SK-N-SH treated with all-trans-retinoic acid at 6 μM for 48 hours (cell line): ENCODE data around the gene ODAD2.

Source experiments
- ATAC-seq: fragments of 200-7000 bp; cut with Tn5 transposase; 3 replicates; pipeline ENCODE4 v1.9.1; 2020; ENCODE audit warnings: mild to moderate bottlenecking, moderate library complexity
- ARNTL ChIP-seq: fragments of 450-650 bp; formaldehyde crosslinking; IDR thresholded peaks from 2 replicates; pipeline ENCODE4 v1.5.0; 2020; ENCODE audit warnings: low read depth, mild to moderate bottlenecking, moderate library complexity, borderline replicate concordance
- CSRNP3 ChIP-seq: fragments of 250-450 bp; sonication (Bioruptor Pico); IDR thresholded peaks from 2 replicates; pipeline ENCODE4 v1.5.1; 2021; ENCODE audit warnings: mild to moderate bottlenecking, moderate library complexity
- ESRRG ChIP-seq: fragments of 250-450 bp; sonication (Bioruptor Pico); IDR thresholded peaks from 2 replicates; pipeline ENCODE4 v1.6.1; 2021; ENCODE audit warnings: mild to moderate bottlenecking
- GLIS3 ChIP-seq: fragments of 250-450 bp; sonication (Bioruptor Pico); IDR thresholded peaks from 2 replicates; pipeline ENCODE4 v1.5.0; 2020; ENCODE audit warnings: mild to moderate bottlenecking, moderate library complexity
- ISL1 ChIP-seq: fragments of 250-450 bp; sonication (Bioruptor Pico); IDR thresholded peaks from 2 replicates; pipeline ENCODE4 v2.1.2; 2022; ENCODE audit warnings: mild to moderate bottlenecking, moderate library complexity
- OSR1 ChIP-seq: fragments of 250-450 bp; sonication (Bioruptor Pico); IDR thresholded peaks from 2 replicates; pipeline ENCODE4 v1.8.0; 2022; ENCODE audit warnings: moderate library complexity, mild to moderate bottlenecking, inconsistent platforms
- POU6F1 ChIP-seq: fragments of 250-450 bp; sonication (Bioruptor Pico); IDR thresholded peaks from 2 replicates; pipeline ENCODE4 v1.8.0; 2021; ENCODE audit warnings: low read depth, mild to moderate bottlenecking, moderate library complexity, borderline replicate concordance
- PPARA ChIP-seq: fragments of 250-450 bp; sonication (Bioruptor Pico); IDR thresholded peaks from 2 replicates; pipeline ENCODE4 v1.5.0; 2020; ENCODE audit warnings: mild to moderate bottlenecking, borderline replicate concordance
- RARB ChIP-seq: fragments of 250-450 bp; sonication (Bioruptor Pico); IDR thresholded peaks from 2 replicates; pipeline ENCODE4 v1.8.0; 2021; ENCODE audit warnings: mild to moderate bottlenecking, moderate library complexity
- SNAI2 ChIP-seq: fragments of 250-450 bp; sonication (Bioruptor Pico); IDR thresholded peaks from 2 replicates; pipeline ENCODE4 v1.5.0; 2020; ENCODE audit warnings: mild to moderate bottlenecking, moderate library complexity
- TCF4 ChIP-seq: fragments of 250-450 bp; sonication (Bioruptor Pico); IDR thresholded peaks from 2 replicates; pipeline ENCODE4 v1.8.0; 2021; ENCODE audit warnings: mild to moderate bottlenecking, moderate library complexity, borderline replicate concordance
- TOX ChIP-seq: fragments of 250-450 bp; sonication (Bioruptor Pico); IDR thresholded peaks from 2 replicates; pipeline ENCODE4 v1.8.0; 2021; ENCODE audit warnings: mild to moderate bottlenecking, moderate library complexity, borderline replicate concordance
- TSHZ2 ChIP-seq: fragments of 250-450 bp; sonication (Bioruptor Pico); IDR thresholded peaks from 2 replicates; pipeline ENCODE4 v1.5.0; 2020; ENCODE audit warnings: mild to moderate bottlenecking, moderate library complexity
- ZC3H10 ChIP-seq: fragments of 250-450 bp; sonication (Bioruptor Pico); IDR thresholded peaks from 2 replicates; pipeline ENCODE4 v1.5.1; 2021; ENCODE audit warnings: mild to moderate bottlenecking, moderate library complexity
- ZFP3 ChIP-seq: fragments of 250-450 bp; sonication (Bioruptor Pico); IDR thresholded peaks from 2 replicates; pipeline ENCODE4 v1.5.0; 2020; ENCODE audit warnings: mild to moderate bottlenecking, moderate library complexity
- ZFP30 ChIP-seq: fragments of 450-650 bp; formaldehyde crosslinking; IDR thresholded peaks from 2 replicates; pipeline ENCODE4 v1.5.0; 2022; ENCODE audit warnings: mild to moderate bottlenecking, moderate library complexity
- ZNF565 ChIP-seq: fragments of 450-650 bp; formaldehyde crosslinking; conservative IDR thresholded peaks from 2 replicates; pipeline ENCODE4 v1.5.0; 2020; ENCODE audit warnings: low read depth, mild to moderate bottlenecking, moderate library complexity
- ZNF70 ChIP-seq: fragments of 450-650 bp; formaldehyde crosslinking; IDR thresholded peaks from 2 replicates; pipeline ENCODE4 v1.5.0; 2020; ENCODE audit warnings: mild to moderate bottlenecking, moderate library complexity
- ZNF8 ChIP-seq: fragments of 450-650 bp; formaldehyde crosslinking; IDR thresholded peaks from 2 replicates; pipeline ENCODE4 v1.5.0; 2020; ENCODE audit warnings: mild to moderate bottlenecking, moderate library complexity
- TF ChIP-seq, protein P1 (sequence below): fragments of 250-450 bp; sonication (Bioruptor Pico); IDR thresholded peaks from 2 replicates; pipeline ENCODE4 v1.5.1; 2020; ENCODE audit warnings: low read depth, mild to moderate bottlenecking, moderate library complexity
- TF ChIP-seq, protein P2 (sequence below): fragments of 250-450 bp; sonication (Bioruptor Pico); IDR thresholded peaks from 2 replicates; pipeline ENCODE4 v1.8.0; 2020; ENCODE audit warnings: mild to moderate bottlenecking, moderate library complexity, borderline replicate concordance

Gene ODAD2

GRCh38 chr10:28043941-28044340, 45.1 kb upstream of the ODAD2 start:
- TF ChIP-seq ZFP30 (no peak), GLIS3 (CRISPR knock-in tag) (no peak), ISL1 (CRISPR knock-in tag) (no peak), OSR1 (CRISPR knock-in tag) (no peak)
- TF ChIP-seq, protein P1, sequence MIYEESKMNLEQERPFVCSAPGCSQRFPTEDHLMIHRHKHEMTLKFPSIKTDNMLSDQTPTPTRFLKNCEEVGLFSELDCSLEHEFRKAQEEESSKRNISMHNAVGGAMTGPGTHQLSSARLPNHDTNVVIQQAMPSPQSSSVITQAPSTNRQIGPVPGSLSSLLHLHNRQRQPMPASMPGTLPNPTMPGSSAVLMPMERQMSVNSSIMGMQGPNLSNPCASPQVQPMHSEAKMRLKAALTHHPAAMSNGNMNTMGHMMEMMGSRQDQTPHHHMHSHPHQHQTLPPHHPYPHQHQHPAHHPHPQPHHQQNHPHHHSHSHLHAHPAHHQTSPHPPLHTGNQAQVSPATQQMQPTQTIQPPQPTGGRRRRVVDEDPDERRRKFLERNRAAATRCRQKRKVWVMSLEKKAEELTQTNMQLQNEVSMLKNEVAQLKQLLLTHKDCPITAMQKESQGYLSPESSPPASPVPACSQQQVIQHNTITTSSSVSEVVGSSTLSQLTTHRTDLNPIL (CRISPR knock-in tag), result no peak

GRCh38 chr10:28036587-28036986, 37.7 kb upstream of the ODAD2 start:
- ATAC-seq, result no peak
- TF ChIP-seq PPARA (no peak), ZFP30 (no peak), ZNF8 (CRISPR knock-in tag) (no peak), RARB (CRISPR knock-in tag) (no peak), ARNTL (CRISPR knock-in tag) (no peak), ZNF565 (CRISPR knock-in tag) (no peak), ZNF70 (CRISPR knock-in tag) (no peak)

More at GRCh38 chr10:28043941-28044340, 45.1 kb upstream of the ODAD2 start:
- no peak for ATAC-seq

DNA sequence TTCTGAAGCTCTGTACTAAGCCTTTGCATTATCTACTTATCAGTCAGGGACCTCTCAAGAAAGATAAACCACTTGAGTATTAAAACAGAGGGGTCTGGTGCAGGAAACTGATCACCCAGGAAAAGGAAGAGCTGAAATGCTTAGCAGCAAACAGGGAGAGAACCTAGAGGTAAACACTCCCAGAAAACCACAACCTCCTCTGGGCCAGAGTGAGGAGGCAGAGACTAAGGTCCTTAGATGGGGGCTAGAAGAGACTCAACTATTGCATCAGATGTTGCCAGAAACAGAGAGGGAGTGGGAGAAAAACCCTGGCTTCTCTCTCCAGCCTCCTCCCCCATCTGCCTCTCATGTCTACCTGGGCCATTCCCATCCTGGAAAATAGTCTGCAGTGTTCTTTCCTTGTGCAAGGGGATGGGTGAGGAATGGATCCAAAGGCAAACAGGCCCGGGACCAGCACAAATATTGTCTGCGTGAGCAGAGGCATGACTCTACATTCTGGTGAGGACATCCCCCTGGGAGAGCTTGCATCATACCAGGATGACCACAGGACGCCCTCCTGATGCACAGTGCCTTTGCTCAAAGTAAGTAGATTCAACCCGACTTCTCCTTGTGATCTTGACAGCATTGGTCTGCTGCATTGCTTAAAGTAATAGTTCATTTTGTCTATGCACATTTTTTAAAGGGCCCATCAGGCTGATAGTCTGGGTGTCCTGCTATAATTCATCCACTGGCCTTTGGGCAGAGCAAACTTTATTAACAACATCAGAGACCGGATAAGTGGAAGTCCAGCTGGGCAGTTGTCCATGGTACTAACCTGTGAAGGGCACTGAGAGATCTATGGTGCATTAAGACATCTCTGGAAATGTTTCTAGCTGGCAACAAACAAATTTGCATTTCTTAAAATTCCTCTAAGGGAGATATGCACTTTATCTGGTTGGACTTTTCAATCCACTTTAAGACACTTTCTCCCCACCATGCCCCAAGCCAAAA, 22.4 kb upstream of the ODAD2 start:
- TF ChIP-seq ZC3H10 (CRISPR knock-in tag) (no peak), SNAI2 (no peak), TOX (CRISPR knock-in tag) (no peak), ZFP3 (CRISPR knock-in tag) (no peak), OSR1 (CRISPR knock-in tag) (no peak), ZFP30 (no peak), POU6F1 (CRISPR knock-in tag) (no peak), TSHZ2 (CRISPR knock-in tag) (no peak), ZNF70 (CRISPR knock-in tag) (no peak), ZNF8 (CRISPR knock-in tag) (no peak)
- TF ChIP-seq, protein P2, sequence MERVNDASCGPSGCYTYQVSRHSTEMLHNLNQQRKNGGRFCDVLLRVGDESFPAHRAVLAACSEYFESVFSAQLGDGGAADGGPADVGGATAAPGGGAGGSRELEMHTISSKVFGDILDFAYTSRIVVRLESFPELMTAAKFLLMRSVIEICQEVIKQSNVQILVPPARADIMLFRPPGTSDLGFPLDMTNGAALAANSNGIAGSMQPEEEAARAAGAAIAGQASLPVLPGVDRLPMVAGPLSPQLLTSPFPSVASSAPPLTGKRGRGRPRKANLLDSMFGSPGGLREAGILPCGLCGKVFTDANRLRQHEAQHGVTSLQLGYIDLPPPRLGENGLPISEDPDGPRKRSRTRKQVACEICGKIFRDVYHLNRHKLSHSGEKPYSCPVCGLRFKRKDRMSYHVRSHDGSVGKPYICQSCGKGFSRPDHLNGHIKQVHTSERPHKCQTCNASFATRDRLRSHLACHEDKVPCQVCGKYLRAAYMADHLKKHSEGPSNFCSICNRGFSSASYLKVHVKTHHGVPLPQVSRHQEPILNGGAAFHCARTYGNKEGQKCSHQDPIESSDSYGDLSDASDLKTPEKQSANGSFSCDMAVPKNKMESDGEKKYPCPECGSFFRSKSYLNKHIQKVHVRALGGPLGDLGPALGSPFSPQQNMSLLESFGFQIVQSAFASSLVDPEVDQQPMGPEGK (CRISPR knock-in tag), result no peak
- ATAC-seq, result no peak

- TF ChIP-seq, protein P1 (CRISPR knock-in tag), result no peak
- no peak for TF ChIP-seq ESRRG (CRISPR knock-in tag)
- no peak for TF ChIP-seq CSRNP3
- no peak for TF ChIP-seq TCF4
- ATAC-seq, result no peak
Observed at GRCh38 chr10:28020080-28020860, 21.4 kb upstream of the ODAD2 start.
